ENCODE data around the gene SMARCAL1.

SMARCAL1 gene

GRCh38 chr2:216463148-216463547, 50.9 kb downstream of the SMARCAL1 start:
- TF ChIP-seq EZH2phosphoT487 (IDR thresholded peaks at IDR 0.05; ENCODE audit: low read length) (no peak), EZH2 (optimal IDR thresholded peaks at IDR 0.05; ENCODE audit: low read depth, low read length) (no peak), CTCF (IDR thresholded peaks at IDR 0.05; ENCODE audit: low read length) (no peak)

GRCh38 chr2:216464104-216464720, 51.9 kb downstream of the SMARCAL1 start:
- Histone ChIP-seq H3K9me3 (replicated peaks; ENCODE audit: insufficient read depth, low read length) (no peaks in the 10 kb centered on the region), H3K36me3 (replicated peaks; ENCODE audit: insufficient read depth, low read length) (no peaks in the 10 kb centered on the region), H3K4me3 (ENCODE audit: low read length) (no peak overlapping the region), H4K20me1 (ENCODE audit: insufficient read depth, low read length) (no peaks in the 10 kb centered on the region), H2AFZ (ENCODE audit: low read length) (no peak overlapping the region), H3F3A (ENCODE audit: insufficient read depth, low read length) (no peaks in the 10 kb centered on the region), H3K9me2 (replicated peaks; ENCODE audit: insufficient read depth, low read length) (no peaks in the 10 kb centered on the region), H3K4me2 (ENCODE audit: low read depth, low read length) (no peak overlapping the region), H3K79me2 (ENCODE audit: low read length) (no peaks in the 10 kb centered on the region), H3K27ac (ENCODE audit: low read length) (no peak overlapping the region), H3K4me1 (ENCODE audit: low read length) (no peaks in the 10 kb centered on the region), H3K27me3 (replicated peaks; ENCODE audit: insufficient read depth, low read length) (no peaks in the 10 kb centered on the region), H3K9ac (ENCODE audit: low read length) (no peak overlapping the region)
- no peak for DNase-seq
- TF ChIP-seq CTCF (IDR thresholded peaks at IDR 0.05; ENCODE audit: low read length), result no peak
- no peak for TF ChIP-seq EZH2 (optimal IDR thresholded peaks at IDR 0.05; ENCODE audit: low read depth, low read length)
- TF ChIP-seq EZH2phosphoT487 (IDR thresholded peaks at IDR 0.05; ENCODE audit: low read length), result no peak

More at GRCh38 chr2:216463148-216463547, 50.9 kb downstream of the SMARCAL1 start:
- no peaks in the 10 kb centered on the region for H3F3A ChIP-seq (ENCODE audit: insufficient read depth, low read length)
- no peak overlapping the region for H3K4me2 ChIP-seq (ENCODE audit: low read depth, low read length)
- no peaks in the 10 kb centered on the region for H3K36me3 ChIP-seq (replicated peaks; ENCODE audit: insufficient read depth, low read length)
- no peak overlapping the region for H3K27ac ChIP-seq (ENCODE audit: low read length)
- no peak overlapping the region for H3K9ac ChIP-seq (ENCODE audit: low read length)
- H3K79me2 ChIP-seq (ENCODE audit: low read length), result no peaks in the 10 kb centered on the region
- DNase-seq, result no peak
- H3K4me1 ChIP-seq (ENCODE audit: low read length), result no peaks in the 10 kb centered on the region
- H3K9me3 ChIP-seq (replicated peaks; ENCODE audit: insufficient read depth, low read length), result no peaks in the 10 kb centered on the region
- no peaks in the 10 kb centered on the region for H4K20me1 ChIP-seq (ENCODE audit: insufficient read depth, low read length)
- H2AFZ ChIP-seq (ENCODE audit: low read length), result no peak overlapping the region
- H3K4me3 ChIP-seq (ENCODE audit: low read length), result no peak overlapping the region
- H3K9me2 ChIP-seq (replicated peaks; ENCODE audit: insufficient read depth, low read length), result no peaks in the 10 kb centered on the region
- H3K27me3 ChIP-seq (replicated peaks; ENCODE audit: insufficient read depth, low read length), result no peaks in the 10 kb centered on the region

- no peaks in the 10 kb centered on the region for H4K20me1 ChIP-seq (ENCODE audit: insufficient read depth, low read length)
- no peaks in the 10 kb centered on the region for H3F3A ChIP-seq (ENCODE audit: insufficient read depth, low read length)
- H2AFZ ChIP-seq (ENCODE audit: low read length), result no peak overlapping the region
- H3K27ac ChIP-seq (ENCODE audit: low read length), result no peak overlapping the region
- no peaks in the 10 kb centered on the region for H3K36me3 ChIP-seq (replicated peaks; ENCODE audit: insufficient read depth, low read length)
- no peaks in the 10 kb centered on the region for H3K9me3 ChIP-seq (replicated peaks; ENCODE audit: insufficient read depth, low read length)
- H3K79me2 ChIP-seq (ENCODE audit: low read length), result no peaks in the 10 kb centered on the region
- H3K27me3 ChIP-seq (replicated peaks; ENCODE audit: insufficient read depth, low read length), result no peaks in the 10 kb centered on the region
- TF ChIP-seq EZH2 (optimal IDR thresholded peaks at IDR 0.05; ENCODE audit: low read depth, low read length) (no peak), EZH2phosphoT487 (IDR thresholded peaks at IDR 0.05; ENCODE audit: low read length) (no peak), CTCF (IDR thresholded peaks at IDR 0.05; ENCODE audit: low read length) (no peak)
- no peak for DNase-seq
- H3K9ac ChIP-seq (ENCODE audit: low read length), result no peak overlapping the region
- H3K4me2 ChIP-seq (ENCODE audit: low read depth, low read length), result no peak overlapping the region
- H3K4me1 ChIP-seq (ENCODE audit: low read length), result no peaks in the 10 kb centered on the region
- no peaks in the 10 kb centered on the region for H3K9me2 ChIP-seq (replicated peaks; ENCODE audit: insufficient read depth, low read length)
- H3K4me3 ChIP-seq (ENCODE audit: low read length), result no peak overlapping the region
These were observed 53.4 kb downstream of the SMARCAL1 start for GRCh38 chr2:216465579-216466195.
